Fibroblast of mammary gland (primary cell): Measurements from ENCODE around the gene NRXN3.

Experiments
- DNase-seq: peaks from one replicate; pipeline ENCODE4 v3.0.0-alpha.2; 2010; ENCODE audit warnings: low read depth
- H3K4me3 ChIP-seq: 2 replicates; pipeline ENCODE4 v1.5.1; 2011; ENCODE audit warnings: low read depth, mild to moderate bottlenecking, low read length, moderate library complexity; ENCODE audit not compliant: control insufficient read depth
- TF ChIP-seq, protein P1 (sequence below): conservative IDR thresholded peaks from 2 replicates; pipeline ENCODE4 v1.5.1; 2011; ENCODE audit warnings: low read depth, low read length, inconsistent platforms; ENCODE audit not compliant: control insufficient read depth, insufficient read depth

The NRXN3 gene

GRCh38 chr14:78341827-78342389 is 171.7 kb downstream of the NRXN3 start:
- TF ChIP-seq, protein P1, sequence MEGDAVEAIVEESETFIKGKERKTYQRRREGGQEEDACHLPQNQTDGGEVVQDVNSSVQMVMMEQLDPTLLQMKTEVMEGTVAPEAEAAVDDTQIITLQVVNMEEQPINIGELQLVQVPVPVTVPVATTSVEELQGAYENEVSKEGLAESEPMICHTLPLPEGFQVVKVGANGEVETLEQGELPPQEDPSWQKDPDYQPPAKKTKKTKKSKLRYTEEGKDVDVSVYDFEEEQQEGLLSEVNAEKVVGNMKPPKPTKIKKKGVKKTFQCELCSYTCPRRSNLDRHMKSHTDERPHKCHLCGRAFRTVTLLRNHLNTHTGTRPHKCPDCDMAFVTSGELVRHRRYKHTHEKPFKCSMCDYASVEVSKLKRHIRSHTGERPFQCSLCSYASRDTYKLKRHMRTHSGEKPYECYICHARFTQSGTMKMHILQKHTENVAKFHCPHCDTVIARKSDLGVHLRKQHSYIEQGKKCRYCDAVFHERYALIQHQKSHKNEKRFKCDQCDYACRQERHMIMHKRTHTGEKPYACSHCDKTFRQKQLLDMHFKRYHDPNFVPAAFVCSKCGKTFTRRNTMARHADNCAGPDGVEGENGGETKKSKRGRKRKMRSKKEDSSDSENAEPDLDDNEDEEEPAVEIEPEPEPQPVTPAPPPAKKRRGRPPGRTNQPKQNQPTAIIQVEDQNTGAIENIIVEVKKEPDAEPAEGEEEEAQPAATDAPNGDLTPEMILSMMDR, result no peak
- DNase-seq, result no peak
- H3K4me3 ChIP-seq, result no peak overlapping the region

DNA sequence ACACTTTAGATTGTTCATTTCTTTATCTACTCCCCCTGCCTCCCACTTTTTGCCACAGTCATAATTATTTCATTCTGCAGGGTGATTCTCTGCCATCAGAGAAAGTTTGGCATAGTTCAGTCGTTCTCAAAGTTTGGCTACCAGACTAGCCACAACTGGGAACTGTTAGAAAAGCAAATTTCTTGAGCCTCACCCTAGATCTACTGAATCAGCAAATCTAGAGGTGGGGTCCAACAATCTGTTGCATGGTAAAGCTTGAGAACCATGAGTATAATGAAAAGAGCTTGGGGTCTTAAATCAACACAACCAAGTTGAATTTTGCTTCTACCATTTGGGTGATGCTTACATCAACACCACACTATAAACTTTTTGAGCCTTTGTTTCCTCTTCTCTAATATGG is 172.7 kb downstream of the NRXN3 start:
- TF ChIP-seq, protein P1, result no peak
- DNase-seq, result no peak
- H3K4me3 ChIP-seq, result no peak overlapping the region

GRCh38 chr14:78344290-78344689 is 174.1 kb downstream of the NRXN3 start:
- H3K4me3 ChIP-seq, result no peak overlapping the region
- TF ChIP-seq, protein P1, result no peak
- no peak for DNase-seq

DNA sequence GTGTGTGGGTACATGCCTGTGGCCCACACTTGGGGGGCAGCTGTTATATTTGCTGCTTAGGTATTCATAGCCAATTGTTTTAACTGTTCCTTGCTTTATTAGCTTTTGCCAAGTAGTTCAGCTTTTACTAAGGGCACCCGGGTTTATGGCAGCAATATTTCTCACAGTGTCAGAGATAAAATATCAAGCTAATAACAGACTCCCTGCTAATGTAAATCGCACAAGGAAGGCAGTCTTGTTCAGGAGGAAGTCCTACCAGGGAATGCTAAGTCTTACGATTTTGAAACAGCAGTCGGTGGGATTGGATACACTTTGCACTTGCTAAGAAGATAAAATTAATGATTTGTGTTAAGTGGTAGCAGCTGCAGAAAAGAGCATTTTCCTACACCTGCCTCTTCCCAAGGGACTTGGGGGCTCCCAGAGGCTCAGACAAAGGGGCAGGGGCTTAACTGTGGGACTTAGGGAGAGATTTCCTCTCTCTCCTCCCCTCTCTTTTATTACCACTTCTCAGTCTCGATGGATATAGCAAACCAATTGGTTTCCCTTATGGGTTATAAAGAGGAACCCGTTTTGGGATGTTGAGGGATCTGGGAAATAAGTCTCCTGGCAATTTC is 175.1 kb downstream of the NRXN3 start:
- DNase-seq, result no peak
- TF ChIP-seq, protein P1, result no peak
- no peak overlapping the region for H3K4me3 ChIP-seq

DNA sequence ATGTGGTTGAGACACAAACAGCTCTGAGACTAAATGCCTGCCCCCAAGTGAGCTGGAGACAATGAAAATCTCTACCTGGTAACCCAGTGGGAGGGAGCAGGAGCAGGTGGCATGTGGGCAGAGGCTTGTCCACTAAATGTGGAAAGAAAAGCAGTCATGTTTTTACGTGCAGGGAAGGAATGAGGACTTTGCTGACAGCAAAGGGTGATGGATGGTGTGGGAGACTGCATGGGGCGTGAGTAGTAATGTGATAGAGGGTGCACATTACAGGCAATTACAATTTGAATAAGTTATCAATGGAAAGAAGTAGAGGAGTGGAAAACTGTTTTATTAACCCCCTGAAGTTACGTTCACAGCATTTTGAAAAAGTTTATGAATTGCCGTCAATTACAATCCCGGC is 176.6 kb downstream of the NRXN3 start:
- DNase-seq, result no peak
- TF ChIP-seq, protein P1, result no peak
- no peak overlapping the region for H3K4me3 ChIP-seq

GRCh38 chr14:78355109-78355508 is 184.9 kb downstream of the NRXN3 start:
- DNase-seq, result no peak
- TF ChIP-seq, protein P1, result no peak
- no peak overlapping the region for H3K4me3 ChIP-seq
